ENCODE measurements around the gene ETV3L. TPM values are rescaled to one million over a fixed set of nuclear protein-coding genes. Genes with fewer than 3 reads are reported as not detected.
A peak's percentile ranks its signal among the peaks of the same experiment; 100 is the strongest.

ETV3L gene
- total RNA-seq, 4 donors from 2014 or later: not detected

DNA sequence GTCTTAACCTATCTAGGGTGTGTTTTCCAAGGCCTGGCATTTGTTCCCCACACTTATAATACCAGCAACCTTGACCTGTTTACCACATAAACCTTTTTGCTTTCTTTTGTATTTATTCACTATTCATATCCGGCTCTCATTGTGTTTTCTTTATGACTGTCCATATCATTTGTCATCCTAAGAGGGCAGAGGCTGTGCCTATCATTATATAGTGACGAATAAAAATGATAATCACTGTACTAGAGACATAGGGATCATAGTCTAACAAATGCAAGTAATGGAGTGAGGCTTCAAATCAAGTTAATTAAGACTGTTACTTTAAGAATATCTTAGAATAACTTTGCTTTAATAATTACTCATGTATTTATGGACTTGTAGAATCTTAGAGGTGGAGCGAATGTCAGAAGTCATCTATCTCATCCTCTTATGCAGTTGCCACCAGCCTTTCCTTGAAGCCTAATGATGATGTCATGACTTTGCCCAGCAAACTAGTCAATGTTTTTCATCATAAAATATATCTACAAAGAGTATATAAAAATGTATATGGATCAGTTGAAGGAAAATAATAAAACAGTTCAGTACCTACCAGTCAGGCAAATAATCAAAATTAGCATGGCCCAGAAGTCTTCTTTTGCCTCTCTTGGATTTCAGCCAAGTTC is 43.3 kb upstream of the ETV3L start:
- no peak overlapping the region for H3K4me3 ChIP-seq
- DNase-seq: no peak
- H3K9me3 ChIP-seq: no peaks in the 10 kb centered on the region
- peak overlapping the region in 3 of 4 donors; percentile 16 to 78 (median 41) for H3K27ac ChIP-seq
- H3K36me3 ChIP-seq: no peaks in the 10 kb centered on the region
- TF ChIP-seq, protein P1, sequence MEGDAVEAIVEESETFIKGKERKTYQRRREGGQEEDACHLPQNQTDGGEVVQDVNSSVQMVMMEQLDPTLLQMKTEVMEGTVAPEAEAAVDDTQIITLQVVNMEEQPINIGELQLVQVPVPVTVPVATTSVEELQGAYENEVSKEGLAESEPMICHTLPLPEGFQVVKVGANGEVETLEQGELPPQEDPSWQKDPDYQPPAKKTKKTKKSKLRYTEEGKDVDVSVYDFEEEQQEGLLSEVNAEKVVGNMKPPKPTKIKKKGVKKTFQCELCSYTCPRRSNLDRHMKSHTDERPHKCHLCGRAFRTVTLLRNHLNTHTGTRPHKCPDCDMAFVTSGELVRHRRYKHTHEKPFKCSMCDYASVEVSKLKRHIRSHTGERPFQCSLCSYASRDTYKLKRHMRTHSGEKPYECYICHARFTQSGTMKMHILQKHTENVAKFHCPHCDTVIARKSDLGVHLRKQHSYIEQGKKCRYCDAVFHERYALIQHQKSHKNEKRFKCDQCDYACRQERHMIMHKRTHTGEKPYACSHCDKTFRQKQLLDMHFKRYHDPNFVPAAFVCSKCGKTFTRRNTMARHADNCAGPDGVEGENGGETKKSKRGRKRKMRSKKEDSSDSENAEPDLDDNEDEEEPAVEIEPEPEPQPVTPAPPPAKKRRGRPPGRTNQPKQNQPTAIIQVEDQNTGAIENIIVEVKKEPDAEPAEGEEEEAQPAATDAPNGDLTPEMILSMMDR (IDR thresholded peaks at IDR 0.05): no peak
- no peak for TF ChIP-seq POLR2A (IDR thresholded peaks at IDR 0.05)
- no peaks in the 10 kb centered on the region for H3K27me3 ChIP-seq
- peaks cover 0 to 6% (median 0%) of the 10 kb centered on the region in 4 donors for H3K4me1 ChIP-seq

DNA sequence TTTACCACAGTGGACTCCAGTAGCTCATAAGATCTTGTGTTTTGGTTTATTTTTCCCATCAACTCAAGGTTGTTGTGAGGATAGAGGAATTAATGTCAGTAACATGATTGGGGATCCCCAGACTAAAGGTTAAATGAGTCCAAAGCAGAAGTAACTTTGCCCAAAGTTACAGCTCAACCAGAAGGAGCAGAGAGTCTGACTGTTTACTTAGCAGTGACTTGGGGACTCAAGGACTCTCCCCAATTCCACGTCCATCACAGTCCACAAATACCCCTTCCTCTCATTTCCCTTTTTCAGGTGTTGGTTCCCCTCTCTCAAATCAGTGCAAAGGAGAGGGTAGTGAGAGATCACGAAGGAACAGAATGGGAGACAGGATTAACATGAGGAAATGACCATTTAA is 42.6 kb upstream of the ETV3L start:
- TF ChIP-seq POLR2A (IDR thresholded peaks at IDR 0.05): no peak
- TF ChIP-seq, protein P1 (IDR thresholded peaks at IDR 0.05): no peak
- Histone ChIP-seq H3K27me3 (no peaks in the 10 kb centered on the region), H3K4me3 (no peak overlapping the region), H3K36me3 (no peaks in the 10 kb centered on the region), H3K4me1 (peaks cover 0 to 6% (median 0%) of the 10 kb centered on the region in 4 donors), H3K27ac (peak overlapping the region in 3 of 4 donors; percentile 16 to 78 (median 41)), H3K9me3 (no peaks in the 10 kb centered on the region)
- DNase-seq: no peak

DNA sequence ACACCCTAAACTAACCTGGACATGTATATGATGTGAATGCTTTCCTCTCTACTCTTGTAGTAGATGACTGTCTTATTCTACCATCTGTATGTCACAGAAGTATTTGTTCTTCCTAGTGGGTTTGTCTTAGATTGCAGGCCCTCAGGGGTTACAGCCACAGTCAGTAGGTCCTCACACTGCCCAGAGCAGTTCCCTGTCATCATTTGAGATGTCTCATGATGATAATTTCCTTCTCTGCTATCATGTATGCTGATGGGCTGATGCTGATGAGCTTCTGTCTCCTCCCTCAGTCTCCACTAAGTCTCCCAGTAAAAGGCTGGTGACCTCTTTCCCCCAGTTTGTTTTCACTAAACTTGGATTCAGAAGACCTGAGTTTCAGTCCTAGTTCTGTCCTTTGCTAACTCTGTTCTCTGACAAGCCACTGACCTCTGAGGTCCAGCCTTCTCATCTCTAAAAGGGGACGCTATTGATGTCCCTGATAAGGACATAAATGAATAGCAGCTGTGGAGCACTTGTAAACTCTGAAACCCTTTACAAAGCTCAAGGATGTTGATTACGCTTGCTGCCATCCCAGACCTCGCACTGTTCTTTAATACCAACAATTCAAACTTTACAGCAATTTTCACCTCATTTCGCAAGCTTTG is 41.7 kb upstream of the ETV3L start:
- H3K4me3 ChIP-seq: no peak overlapping the region
- no peak for DNase-seq
- no peaks in the 10 kb centered on the region for H3K9me3 ChIP-seq
- no peaks in the 10 kb centered on the region for H3K36me3 ChIP-seq
- H3K27me3 ChIP-seq: no peaks in the 10 kb centered on the region
- TF ChIP-seq POLR2A (IDR thresholded peaks at IDR 0.05): no peak
- TF ChIP-seq, protein P1 (IDR thresholded peaks at IDR 0.05): no peak
- H3K4me1 ChIP-seq: peaks cover 0 to 15% (median 4%) of the 10 kb centered on the region in 4 donors
- no peak overlapping the region for H3K27ac ChIP-seq

DNA sequence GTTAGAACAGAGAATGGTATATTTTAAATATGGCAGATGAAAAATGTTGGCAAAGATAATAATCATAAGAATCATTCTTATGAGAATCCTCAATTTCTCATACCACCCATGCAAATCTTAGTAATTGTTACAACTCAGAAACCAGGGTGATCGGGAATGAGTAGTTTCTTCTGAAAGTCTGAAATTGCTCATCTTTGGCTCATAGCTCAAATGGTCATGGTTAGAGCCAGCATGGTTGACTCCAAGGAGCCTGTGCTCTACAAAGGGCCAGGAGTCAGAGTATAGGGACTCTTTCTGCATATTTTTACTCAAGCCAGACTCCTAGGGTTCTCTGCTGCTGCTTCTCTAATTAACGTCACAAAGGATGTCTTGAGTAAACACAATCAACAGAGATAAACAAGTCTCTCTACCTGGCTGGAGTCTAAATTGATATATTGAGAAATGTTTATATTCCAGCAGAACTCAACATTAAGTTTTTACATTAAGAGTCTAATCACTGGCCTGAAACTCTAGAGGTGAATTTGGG is 40.5 kb upstream of the ETV3L start:
- peaks cover 0 to 24% (median 6%) of the 10 kb centered on the region in 4 donors for H3K4me1 ChIP-seq
- peaks cover 0 to 9% (median 0%) of the 10 kb centered on the region in 3 donors for H3K36me3 ChIP-seq
- TF ChIP-seq, protein P1 (IDR thresholded peaks at IDR 0.05): no peak
- TF ChIP-seq POLR2A (IDR thresholded peaks at IDR 0.05): no peak
- no peak for DNase-seq
- H3K4me3 ChIP-seq: no peak overlapping the region
- H3K9me3 ChIP-seq: no peaks in the 10 kb centered on the region
- no peaks in the 10 kb centered on the region for H3K27me3 ChIP-seq
- H3K27ac ChIP-seq: no peak overlapping the region

DNA sequence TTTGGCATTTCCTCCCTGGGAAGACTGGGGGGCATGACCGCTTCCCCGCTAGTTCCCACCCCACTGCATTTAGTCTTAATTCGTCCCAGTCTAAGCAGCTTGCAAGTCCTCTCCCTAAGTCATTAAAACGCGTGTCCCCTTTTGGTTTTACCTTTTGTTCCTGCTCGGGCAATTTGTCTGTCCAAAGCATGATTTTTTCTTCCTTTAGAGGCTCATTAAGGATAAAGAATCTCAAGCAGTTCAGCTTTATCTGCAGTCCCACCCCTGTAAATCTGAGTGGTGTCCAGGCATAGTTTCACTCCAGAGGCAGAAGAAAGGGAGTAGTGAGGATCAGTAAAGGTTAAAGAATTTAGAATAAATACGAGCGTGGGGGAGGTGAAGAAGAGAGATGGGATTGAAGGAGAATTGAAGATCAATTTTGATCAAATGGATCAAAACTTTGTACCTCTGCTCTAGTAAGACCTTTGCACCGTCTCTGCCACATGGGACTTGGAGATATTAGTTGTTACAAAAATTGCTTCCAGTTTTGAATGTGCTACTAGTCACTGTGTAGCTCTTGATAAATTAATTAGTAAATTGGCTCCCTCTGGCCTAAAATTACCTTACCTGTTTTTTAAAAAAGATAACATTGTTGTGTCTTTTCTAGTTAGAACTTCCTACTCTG is 39.6 kb upstream of the ETV3L start:
- TF ChIP-seq POLR2A (IDR thresholded peaks at IDR 0.05): no peak
- TF ChIP-seq, protein P1 (IDR thresholded peaks at IDR 0.05): no peak
- H3K27me3 ChIP-seq: no peaks in the 10 kb centered on the region
- peaks cover 0 to 18% (median 0%) of the 10 kb centered on the region in 3 donors for H3K36me3 ChIP-seq
- H3K9me3 ChIP-seq: no peaks in the 10 kb centered on the region
- no peak for DNase-seq
- H3K27ac ChIP-seq: peak overlapping the region; percentile 90 to 98 (median 96)
- peaks cover 0 to 24% (median 6%) of the 10 kb centered on the region in 4 donors for H3K4me1 ChIP-seq
- H3K4me3 ChIP-seq: peak overlapping the region; percentile 84 to 99 (median 94)

Data from Peyer's patch (tissue), 4 donors.